Activated effector memory CD4-positive, alpha-beta T cell treated with Interleukin-2 at 50 U/mL for 16 hours (primary cell): Measurements from ENCODE around the gene NID2.

ENCODE experiments used
- DNase-seq: peaks from one replicate; pipeline ENCODE4 v3.0.0-alpha.2; 2020

NID2 gene

GRCh38 chr14:52052288-52052943 is 16.4 kb downstream of the NID2 start:
- no peak for DNase-seq

- DNase-seq, result no peak
Observed at GRCh38 chr14:52051871-52052270, 17.0 kb downstream of the NID2 start.

GRCh38 chr14:52051251-52051650 is 17.6 kb downstream of the NID2 start:
- no peak for DNase-seq

GRCh38 chr14:52049721-52050588 is 18.9 kb downstream of the NID2 start:
- DNase-seq, result no peak

- no peak for DNase-seq
Observed at GRCh38 chr14:52049271-52049670, 19.6 kb downstream of the NID2 start.

- DNase-seq, result no peak
Observed at GRCh38 chr14:52048641-52049204, 20.1 kb downstream of the NID2 start.

GRCh38 chr14:52048116-52048515 is 20.7 kb downstream of the NID2 start:
- no peak for DNase-seq

- no peak for DNase-seq
Observed at GRCh38 chr14:52046376-52046917, 22.4 kb downstream of the NID2 start.

- DNase-seq, result no peak
Observed at GRCh38 chr14:52044791-52045522, 23.9 kb downstream of the NID2 start.

GRCh38 chr14:52043690-52044089 is 25.2 kb downstream of the NID2 start:
- peak; percentile 15 for DNase-seq

GRCh38 chr14:52042371-52043289 is 26.2 kb downstream of the NID2 start:
- no peak for DNase-seq

- no peak for DNase-seq
Observed at GRCh38 chr14:52040598-52040997, 28.3 kb downstream of the NID2 start.

- no peak for DNase-seq
Observed at GRCh38 chr14:52039124-52039815, 29.6 kb downstream of the NID2 start.

GRCh38 chr14:52033101-52033642 is 35.7 kb downstream of the NID2 start:
- no peak for DNase-seq

GRCh38 chr14:52032204-52032801 is 36.6 kb downstream of the NID2 start:
- no peak for DNase-seq

GRCh38 chr14:52031781-52032180 is 37.1 kb downstream of the NID2 start:
- DNase-seq, result no peak

GRCh38 chr14:52029881-52030280 is 39.0 kb downstream of the NID2 start:
- no peak for DNase-seq

- no peak for DNase-seq
Observed at GRCh38 chr14:52026901-52027300, 42.0 kb downstream of the NID2 start.

GRCh38 chr14:52026017-52026660 is 42.7 kb downstream of the NID2 start:
- DNase-seq, result no peak

GRCh38 chr14:52025310-52025709 is 43.5 kb downstream of the NID2 start:
- DNase-seq, result no peak
